SK-N-MC (cell line): ENCODE data around the gene PAFAH1B1.

ENCODE experiments used
- EZH2 ChIP-seq: fragments of 200-600 bp; sonication (generic); IDR thresholded peaks from one replicate; pipeline ENCODE4 v1.6.1; 2017; ENCODE audit warnings: antibody characterized with exemption
- POLR2AphosphoS5 ChIP-seq: IDR thresholded peaks from 2 replicates; pipeline ENCODE4 v1.6.1; 2012; ENCODE audit warnings: mild to moderate bottlenecking, low read depth, low read length, borderline replicate concordance

GRCh38 chr17:2545393-2545792 is 48.1 kb upstream of the PAFAH1B1 start:
- TF ChIP-seq POLR2AphosphoS5 (no peak), EZH2 (no peak)
